Neural crest cell (in vitro differentiated cells): ENCODE measurements around the gene PGM5. TPM values are rescaled to one million over a fixed set of nuclear protein-coding genes. Genes with fewer than 3 reads are reported as not detected.

Experiments
- DNase-seq: peaks from one replicate; pipeline ENCODE4 v3.0.0; 2021; ENCODE audit warnings: low read depth, mixed read lengths, low spot score
- H3K27ac Mint-ChIP-seq: one replicate; pipeline ENCODE4 v1.8.0; 2021; ENCODE audit warnings: mild to moderate bottlenecking, mixed read lengths; ENCODE audit not compliant: unreplicated experiment
- H3K27me3 Mint-ChIP-seq: 2 replicates; pipeline ENCODE4 v1.8.0; 2021; ENCODE audit warnings: low read depth, mild to moderate bottlenecking, mixed read lengths
- H3K36me3 Mint-ChIP-seq: 2 replicates; pipeline ENCODE4 v1.8.0; 2021; ENCODE audit warnings: low read depth, mild to moderate bottlenecking, mixed read lengths
- H3K4me1 Mint-ChIP-seq: 2 replicates; pipeline ENCODE4 v1.8.0; 2021; ENCODE audit warnings: mixed read lengths
- H3K4me3 Mint-ChIP-seq: one replicate; pipeline ENCODE4 v1.8.0; 2021; ENCODE audit warnings: mild to moderate bottlenecking, mixed read lengths
- H3K9me3 Mint-ChIP-seq: 2 replicates; pipeline ENCODE4 v1.8.0; 2021; ENCODE audit warnings: mixed read lengths
- CTCF ChIP-seq: fragments of 200-600 bp; sonication (generic); conservative IDR thresholded peaks from 2 replicates; pipeline ENCODE4 v1.5.0; 2021; ENCODE audit warnings: antibody characterized with exemption, mild to moderate bottlenecking
- total RNA-seq: library from RNA; stranded (reverse); gene quantifications from 2 replicates; pipeline ENCODE4 v1.2.1, GENCODE V29; 2021

Gene PGM5
- total RNA-seq, 1 donor from 2014 or later, result 0.16 TPM

GRCh38 chr9:68552700-68553476, 196.5 kb downstream of the PGM5 start:
- Mint-ChIP-seq H3K36me3 (no peaks in the 10 kb centered on the region), H3K4me3 (no peak overlapping the region), H3K4me1 (peaks cover 12% of the 10 kb centered on the region), H3K27ac (no peak overlapping the region), H3K27me3 (peaks cover 17% of the 10 kb centered on the region), H3K9me3 (no peaks in the 10 kb centered on the region)
- no peak for TF ChIP-seq CTCF
- no peak for DNase-seq

- Mint-ChIP-seq H3K36me3 (no peaks in the 10 kb centered on the region), H3K9me3 (no peaks in the 10 kb centered on the region), H3K4me3 (no peak overlapping the region), H3K27ac (no peak overlapping the region), H3K4me1 (peaks cover 12% of the 10 kb centered on the region), H3K27me3 (peaks cover 14% of the 10 kb centered on the region)
- TF ChIP-seq CTCF, result no peak
- DNase-seq, result no peak
These were observed 199.2 kb downstream of the PGM5 start for GRCh38 chr9:68555437-68556150.

GRCh38 chr9:68558545-68558944, 202.1 kb downstream of the PGM5 start:
- TF ChIP-seq CTCF, result no peak
- Mint-ChIP-seq H3K27me3 (peaks cover 37% of the 10 kb centered on the region), H3K4me3 (no peak overlapping the region), H3K9me3 (no peaks in the 10 kb centered on the region), H3K27ac (no peak overlapping the region), H3K36me3 (no peaks in the 10 kb centered on the region), H3K4me1 (peaks cover 4% of the 10 kb centered on the region)
- DNase-seq, result no peak

- TF ChIP-seq CTCF, result peak; percentile 56
- Mint-ChIP-seq H3K27ac (no peak overlapping the region), H3K4me3 (no peak overlapping the region), H3K27me3 (peaks cover 48% of the 10 kb centered on the region), H3K4me1 (peaks cover 4% of the 10 kb centered on the region), H3K36me3 (no peaks in the 10 kb centered on the region), H3K9me3 (no peaks in the 10 kb centered on the region)
- DNase-seq, result peak; percentile 20
These were observed 203.8 kb downstream of the PGM5 start for GRCh38 chr9:68560071-68560844.

GRCh38 chr9:68562461-68562860, 206.1 kb downstream of the PGM5 start:
- no peak for TF ChIP-seq CTCF
- Mint-ChIP-seq H3K4me1 (no peaks in the 10 kb centered on the region), H3K4me3 (no peak overlapping the region), H3K36me3 (no peaks in the 10 kb centered on the region), H3K9me3 (no peaks in the 10 kb centered on the region), H3K27me3 (peaks cover 58% of the 10 kb centered on the region), H3K27ac (no peak overlapping the region)
- no peak for DNase-seq
